Measurements from ENCODE around the gene BEAN1.
"Not testable (repeated sequence)": the region's sequence is repeated elsewhere in the genome, so short reads cannot be mapped to it uniquely, and the experiment has no call there.

Gene BEAN1

GRCh38 chr16:66441586-66442375, 14.7 kb downstream of the BEAN1 start:
- no peak for DNase-seq (ENCODE audit: low spot score)

DNA sequence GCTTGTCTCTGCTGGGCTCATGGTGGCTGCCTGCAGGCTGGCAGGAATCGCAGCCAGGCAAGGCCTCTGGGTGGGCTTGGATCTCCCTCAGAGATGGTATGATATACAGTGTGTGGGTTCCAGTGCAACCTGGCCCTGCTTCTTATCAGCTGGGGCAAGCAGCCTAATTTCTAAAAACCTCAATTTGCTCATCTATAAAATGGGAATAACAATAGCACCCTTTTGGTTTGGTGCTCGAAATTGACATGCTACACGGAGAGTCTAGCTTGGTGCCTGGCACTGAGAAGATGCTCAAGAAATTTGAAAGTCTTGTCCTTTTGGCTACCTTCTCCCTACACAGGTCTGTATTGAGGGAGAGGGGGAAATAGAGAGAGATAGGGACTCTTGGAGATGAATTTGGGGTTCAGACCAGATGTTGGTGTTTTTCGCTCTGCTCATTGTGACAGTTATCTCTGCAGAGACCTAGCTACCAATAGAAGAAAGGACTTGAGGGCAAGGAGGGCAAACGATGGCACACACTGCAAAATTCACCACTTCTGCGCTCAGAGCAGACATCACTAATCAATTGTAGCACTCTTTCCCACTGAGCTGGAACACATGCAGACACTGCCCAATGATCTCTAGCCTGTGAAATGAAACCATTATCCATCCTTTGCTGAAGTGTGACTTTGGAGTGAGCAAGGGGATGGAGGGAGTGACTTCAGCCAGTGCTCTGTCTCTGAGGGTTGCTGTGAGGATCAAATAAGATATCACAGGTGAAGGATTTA, 15.6 kb downstream of the BEAN1 start:
- DNase-seq (ENCODE audit: low spot score): no peak

- DNase-seq (ENCODE audit: low spot score): no peak
Measured at GRCh38 chr16:66443269-66443652, 16.2 kb downstream of the BEAN1 start.

DNA sequence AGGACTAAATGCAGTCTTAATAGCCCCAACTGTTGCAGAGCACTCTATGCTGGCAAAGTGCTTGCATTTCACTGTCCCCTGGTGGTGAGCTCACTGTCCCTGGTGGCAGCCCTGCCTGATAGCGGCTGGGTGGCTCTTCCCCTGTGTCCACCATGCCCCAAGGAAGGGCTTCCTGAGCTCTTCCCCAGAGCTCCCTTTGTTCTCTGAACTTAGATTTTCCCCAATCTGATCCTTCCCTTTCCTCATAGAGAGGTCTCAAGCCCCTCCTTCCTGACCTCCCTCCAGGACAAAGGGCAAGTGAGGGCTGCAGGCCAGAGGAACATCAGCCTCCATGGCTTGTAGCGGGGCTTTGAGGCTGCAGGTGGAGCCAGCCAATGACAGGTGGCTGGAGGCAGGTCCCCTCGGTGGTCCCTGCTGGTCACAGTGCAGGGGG, 17.0 kb downstream of the BEAN1 start:
- DNase-seq (ENCODE audit: low spot score): no peak

- no peak for DNase-seq (ENCODE audit: low spot score)
Measured at GRCh38 chr16:66446737-66447136, 19.6 kb downstream of the BEAN1 start.

DNA sequence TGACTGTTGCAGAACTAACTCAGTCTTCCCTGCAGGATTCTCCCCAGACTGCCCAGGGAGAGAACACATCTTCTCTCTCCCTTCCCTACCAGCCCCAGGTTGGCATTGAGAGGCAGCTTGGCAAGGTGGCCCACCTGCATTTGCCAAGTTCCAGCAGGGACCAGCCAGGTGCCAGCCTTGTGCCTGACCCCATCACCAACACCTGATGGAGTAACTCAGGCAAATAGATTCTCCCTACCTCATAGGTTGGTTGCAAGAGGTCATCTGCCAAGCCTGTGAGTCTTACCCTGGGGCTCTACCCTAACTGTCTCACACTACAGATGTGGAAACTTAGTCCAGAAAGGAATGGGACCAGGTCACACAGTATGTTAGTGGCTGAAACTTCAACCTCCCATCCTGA, 20.4 kb downstream of the BEAN1 start:
- no peak for DNase-seq (ENCODE audit: low spot score)

- DNase-seq (ENCODE audit: low spot score): no peak
Measured at GRCh38 chr16:66451548-66451947, 24.5 kb downstream of the BEAN1 start.

- DNase-seq (ENCODE audit: low spot score): not testable (repeated sequence)
Measured at GRCh38 chr16:66453230-66453629, 26.1 kb downstream of the BEAN1 start.

DNA sequence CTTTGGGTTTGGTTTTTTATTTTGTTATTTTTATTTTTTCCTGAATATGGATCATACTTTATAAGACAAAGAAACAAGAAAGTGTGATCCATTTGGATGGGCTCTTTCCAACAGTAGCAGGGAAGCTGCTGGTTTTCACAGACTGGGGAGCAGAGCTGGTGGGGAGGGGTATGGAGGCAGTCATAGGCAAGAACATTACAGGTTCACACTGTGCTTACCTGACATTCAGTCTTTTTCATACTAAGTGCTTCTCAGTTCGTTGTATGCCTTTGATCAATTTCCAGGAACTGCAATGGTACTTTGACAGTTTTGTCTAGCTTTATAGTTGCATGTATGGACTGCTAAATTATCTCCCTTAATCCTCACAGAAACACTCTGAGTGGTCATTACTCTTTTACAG, 27.7 kb downstream of the BEAN1 start:
- DNase-seq (ENCODE audit: low spot score): no peak

- DNase-seq (ENCODE audit: low spot score): no peak
Measured at GRCh38 chr16:66455970-66456369, 28.9 kb downstream of the BEAN1 start.

GRCh38 chr16:66457888-66458287, 30.8 kb downstream of the BEAN1 start:
- no peak for DNase-seq (ENCODE audit: low spot score)

DNA sequence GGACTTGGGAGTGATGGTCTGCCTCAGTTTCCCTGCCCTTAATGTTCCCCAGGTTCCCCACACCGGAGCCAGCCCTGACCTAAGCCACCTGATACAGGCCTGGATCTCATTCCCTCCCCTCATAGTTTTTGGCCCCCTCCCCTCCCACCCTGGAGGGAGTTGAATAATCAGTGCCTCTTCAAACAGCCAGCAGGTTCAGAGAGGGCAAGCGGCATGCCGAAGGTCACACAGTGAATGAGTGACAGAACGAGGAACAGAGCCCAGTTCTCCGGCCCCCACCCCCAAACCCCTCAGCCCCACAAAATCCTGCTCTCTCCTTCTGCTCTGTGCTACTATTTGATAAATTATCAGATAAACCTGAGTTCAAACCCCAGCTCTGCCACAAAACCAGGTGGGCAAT, 31.2 kb downstream of the BEAN1 start:
- no peak for DNase-seq (ENCODE audit: low spot score)

GRCh38 chr16:66458853-66459252, 31.8 kb downstream of the BEAN1 start:
- DNase-seq (ENCODE audit: low spot score): no peak

GRCh38 chr16:66459878-66460277, 32.8 kb downstream of the BEAN1 start:
- no peak for DNase-seq (ENCODE audit: low spot score)

GRCh38 chr16:66460703-66461102, 33.6 kb downstream of the BEAN1 start:
- DNase-seq (ENCODE audit: low spot score): no peak

DNA sequence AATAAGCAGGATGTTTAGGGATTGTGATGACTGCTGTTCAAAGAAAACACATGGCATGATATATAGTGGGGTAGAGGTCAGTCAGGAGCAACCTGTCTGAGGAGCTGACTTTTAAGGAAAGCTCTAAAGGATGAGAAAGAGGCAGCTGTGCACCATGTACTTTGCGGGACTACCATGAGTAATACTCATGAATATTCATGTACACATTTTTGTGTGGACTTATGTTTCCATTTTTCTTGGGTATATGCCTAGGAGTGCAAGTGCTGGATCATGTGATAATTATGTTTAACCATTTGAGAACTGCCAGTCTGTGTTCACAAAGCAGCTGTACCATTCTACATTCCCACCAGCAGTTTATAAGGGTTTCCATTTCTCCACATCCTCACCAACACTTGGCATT, 35.8 kb downstream of the BEAN1 start:
- no peak for DNase-seq (ENCODE audit: low spot score)

DNA sequence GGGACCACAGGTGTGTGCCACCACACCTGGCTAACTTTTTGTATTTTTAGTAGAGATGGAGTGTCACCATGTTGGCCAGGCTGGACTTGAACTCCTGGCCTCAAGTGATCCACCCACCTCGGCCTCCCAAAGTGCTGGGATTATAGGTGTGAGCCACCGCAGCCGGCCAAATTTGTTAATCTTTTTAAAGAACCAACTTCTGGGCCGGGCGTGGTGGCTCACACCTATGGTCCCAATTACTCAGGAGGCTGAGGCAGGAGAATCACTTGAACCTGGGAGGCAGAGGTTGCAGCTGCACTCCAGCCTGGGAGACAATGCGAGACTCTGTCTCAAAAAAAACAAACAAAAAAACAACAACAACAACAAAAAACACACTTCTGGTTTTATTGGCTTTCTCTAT, 38.9 kb downstream of the BEAN1 start:
- DNase-seq (ENCODE audit: low spot score): not testable (repeated sequence)

DNA sequence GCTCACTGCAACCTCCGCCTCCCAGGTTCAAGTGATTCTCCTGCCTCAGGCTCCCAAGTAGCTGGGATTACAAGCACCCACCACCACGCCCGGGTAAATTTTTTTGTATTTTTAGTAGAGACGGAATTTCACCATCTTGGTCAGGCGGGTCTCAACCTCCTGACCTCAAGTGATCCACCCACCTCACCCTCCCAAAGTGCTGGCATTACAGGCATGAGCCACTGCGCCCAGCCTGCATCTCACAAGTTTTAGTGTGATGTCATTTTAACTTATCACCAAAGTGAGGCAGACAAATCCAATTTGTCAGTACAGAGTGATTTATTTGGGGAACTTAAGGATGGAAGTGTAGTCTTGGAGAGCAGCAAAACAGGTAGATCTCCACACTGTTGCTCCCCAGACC, 39.5 kb downstream of the BEAN1 start:
- DNase-seq (ENCODE audit: low spot score): not testable (repeated sequence)

- DNase-seq (ENCODE audit: low spot score): no peak
Measured at GRCh38 chr16:66467611-66468010, 40.5 kb downstream of the BEAN1 start.

DNA sequence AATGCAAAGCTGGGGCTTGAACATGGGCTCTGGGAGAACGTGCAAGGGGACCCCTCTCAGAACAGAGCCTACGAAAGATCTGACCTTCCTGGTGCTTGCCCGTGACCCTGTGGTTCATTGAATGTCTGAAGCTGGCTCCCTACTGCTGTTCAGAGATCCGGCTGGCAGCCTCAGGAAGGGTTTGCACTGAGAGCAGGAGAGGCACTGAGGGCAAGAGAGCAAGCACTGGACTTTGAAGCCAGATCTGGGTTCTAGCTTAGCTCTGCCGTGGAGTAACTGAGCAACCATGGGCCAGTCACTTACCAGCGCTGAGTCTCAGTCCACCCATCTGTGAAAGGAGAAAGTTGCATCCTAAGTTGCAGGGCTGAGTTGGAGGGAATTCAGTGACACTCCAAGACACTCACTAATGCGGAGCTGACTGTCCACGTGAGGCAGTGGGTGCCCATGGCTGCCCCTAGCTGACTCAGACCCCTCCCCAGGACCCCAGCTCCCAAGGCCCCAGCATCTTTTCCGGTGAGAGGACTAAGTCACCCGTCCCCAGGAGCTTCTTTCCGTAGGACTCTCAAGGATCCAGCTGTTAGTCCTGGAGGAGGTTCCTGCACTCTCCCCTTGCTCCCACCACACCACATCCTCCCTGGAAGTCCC, 41.3 kb downstream of the BEAN1 start:
- DNase-seq (ENCODE audit: low spot score): no peak

- no peak for DNase-seq (ENCODE audit: low spot score)
Measured at GRCh38 chr16:66469291-66469946, 42.3 kb downstream of the BEAN1 start.

- no peak for DNase-seq (ENCODE audit: low spot score)
Measured at GRCh38 chr16:66469947-66470546, 43.0 kb downstream of the BEAN1 start.
